Fibroblast of skin of right quadriceps (primary cell): Measurements from ENCODE around the gene C17orf58.

Source experiments
- DNase-seq: peaks from one replicate; pipeline ENCODE4 v3.0.0-alpha.2; 2013

C17orf58 gene

GRCh38 chr17:67947325-67947813 is 48.9 kb downstream of the C17orf58 start:
- no peak for DNase-seq

DNA sequence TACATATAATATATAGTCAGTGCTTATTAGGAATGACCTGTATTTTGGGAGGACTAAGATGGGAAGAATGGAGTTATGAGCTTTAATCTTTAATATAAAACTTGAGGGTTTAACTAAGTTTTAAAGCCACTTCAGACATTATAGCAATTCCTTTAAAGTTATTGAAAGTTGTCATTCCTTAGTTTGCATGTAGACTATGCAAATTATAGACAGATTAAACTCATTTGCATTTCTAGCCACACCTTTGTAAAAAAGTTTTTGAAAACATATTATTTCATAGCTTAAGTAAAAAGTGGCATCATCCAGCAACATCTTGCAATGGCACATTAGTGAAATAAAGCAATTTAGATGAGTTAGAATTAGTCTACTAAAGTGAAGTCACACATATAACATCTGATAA is 49.8 kb downstream of the C17orf58 start:
- no peak for DNase-seq

GRCh38 chr17:67944035-67944434 is 52.2 kb downstream of the C17orf58 start:
- no peak for DNase-seq

- DNase-seq, result no peak
Measured at GRCh38 chr17:67942810-67943209, 53.5 kb downstream of the C17orf58 start.
